ENCODE measurements around the gene PRRT2.

Gene PRRT2

GRCh38 chr16:29811170-29811895 lies 660 bp upstream of the PRRT2 start:
- intact Hi-C loops (cut with micrococcal nuclease) = loop anchor here (10.0 kb wide), 2 partner anchors 163 to 167 kb away; partner anchors contain the start of gene TAOK2
- Mint-ChIP-seq H3K27me3 (peaks cover 36% of the 10 kb centered on the region), H3K4me3 (peak overlapping the region; percentile 78), H3K9me3 (no peaks in the 10 kb centered on the region), H3K36me3 (ENCODE audit: low read depth) (peaks cover 48% of the 10 kb centered on the region), H3K4me1 (ENCODE audit: low read depth) (peaks cover 69% of the 10 kb centered on the region), H3K27ac (peak overlapping the region; percentile 82)

GRCh38 chr16:29812754-29813643 lies 1.0 kb downstream of the PRRT2 start:
- peaks cover 80% of the 10 kb centered on the region for H3K4me1 Mint-ChIP-seq (ENCODE audit: low read depth)
- intact Hi-C loops (cut with micrococcal nuclease) = loop anchor here (10.0 kb wide), 2 partner anchors 162 to 168 kb away; partner anchors contain the start of gene TAOK2
- H3K27ac Mint-ChIP-seq = no peak overlapping the region

GRCh38 chr16:29813644-29814562 lies 1.9 kb downstream of the PRRT2 start:
- Mint-ChIP-seq H3K4me3 (no peak overlapping the region), H3K4me1 (ENCODE audit: low read depth) (peaks cover 80% of the 10 kb centered on the region), H3K36me3 (ENCODE audit: low read depth) (peaks cover 51% of the 10 kb centered on the region), H3K27ac (peak overlapping the region; percentile 2), H3K9me3 (no peaks in the 10 kb centered on the region), H3K27me3 (peaks cover 36% of the 10 kb centered on the region)
- intact Hi-C loops (cut with micrococcal nuclease) = loop anchor here (10.0 kb wide), 2 partner anchors 161 to 169 kb away; partner anchors contain the start of gene TAOK2

More at GRCh38 chr16:29812754-29813643, 1.0 kb downstream of the PRRT2 start:
- H3K36me3 Mint-ChIP-seq (ENCODE audit: low read depth) = peaks cover 51% of the 10 kb centered on the region
- peak overlapping the region; percentile 78 for H3K4me3 Mint-ChIP-seq
- no peaks in the 10 kb centered on the region for H3K9me3 Mint-ChIP-seq
- peaks cover 36% of the 10 kb centered on the region for H3K27me3 Mint-ChIP-seq

GRCh38 chr16:29814592-29814991 lies 2.6 kb downstream of the PRRT2 start:
- Mint-ChIP-seq H3K4me1 (ENCODE audit: low read depth) (peaks cover 82% of the 10 kb centered on the region), H3K27ac (peak overlapping the region; percentile 98), H3K9me3 (no peaks in the 10 kb centered on the region), H3K27me3 (peaks cover 36% of the 10 kb centered on the region), H3K36me3 (ENCODE audit: low read depth) (peaks cover 51% of the 10 kb centered on the region), H3K4me3 (no peak overlapping the region)
- intact Hi-C loops (cut with micrococcal nuclease) = loop anchor here (10.0 kb wide), 2 partner anchors 160 to 170 kb away; partner anchors contain the start of gene TAOK2

GRCh38 chr16:29815032-29815721 lies 3.2 kb downstream of the PRRT2 start:
- Mint-ChIP-seq H3K27ac (peak overlapping the region; percentile 98), H3K27me3 (peaks cover 36% of the 10 kb centered on the region), H3K4me3 (peak overlapping the region; percentile 96), H3K4me1 (ENCODE audit: low read depth) (peaks cover 81% of the 10 kb centered on the region), H3K36me3 (ENCODE audit: low read depth) (peaks cover 51% of the 10 kb centered on the region), H3K9me3 (no peaks in the 10 kb centered on the region)
- intact Hi-C loops (cut with micrococcal nuclease) = loop anchor here (10.0 kb wide), 2 partner anchors 160 to 170 kb away; partner anchors contain the start of gene TAOK2

- Mint-ChIP-seq H3K27ac (peak within 1 kb of the TSS; percentile 98), H3K9me3 (no peaks in the 10 kb centered on the region), H3K4me1 (ENCODE audit: low read depth) (peaks cover 76% of the 10 kb centered on the region), H3K27me3 (peaks cover 36% of the 10 kb centered on the region), H3K4me3 (peak within 1 kb of the TSS; percentile 96), H3K36me3 (ENCODE audit: low read depth) (peaks cover 51% of the 10 kb centered on the region)
- intact Hi-C loops (cut with micrococcal nuclease) = loop anchor here (1.0 to 10.0 kb wide), 4 partner anchors 11 to 171 kb away; partner anchors contain the start of genes KIF22 and TAOK2
Observed at GRCh38 chr16:29815793-29816693, 4.0 kb downstream of the PRRT2 start, which contains the start of gene PAGR1. Gene PAGR1, plus strand, starts transcription at chr16:29816152. Its CDS starts 374 bp downstream, at chr16:29816526.

GRCh38 chr16:29816694-29817441 lies 4.9 kb downstream of the PRRT2 start:
- intact Hi-C loops (cut with micrococcal nuclease) = loop anchor here (1.0 to 10.0 kb wide), 4 partner anchors 12 to 172 kb away; partner anchors contain the start of genes KIF22 and TAOK2
- Mint-ChIP-seq H3K27ac (peak overlapping the region; percentile 98), H3K36me3 (ENCODE audit: low read depth) (peaks cover 51% of the 10 kb centered on the region), H3K4me1 (ENCODE audit: low read depth) (peaks cover 71% of the 10 kb centered on the region), H3K4me3 (peak overlapping the region; percentile 96), H3K27me3 (peaks cover 31% of the 10 kb centered on the region), H3K9me3 (no peaks in the 10 kb centered on the region)

- Mint-ChIP-seq H3K9me3 (no peaks in the 10 kb centered on the region), H3K27me3 (peaks cover 19% of the 10 kb centered on the region), H3K4me1 (ENCODE audit: low read depth) (peaks cover 70% of the 10 kb centered on the region), H3K36me3 (ENCODE audit: low read depth) (peaks cover 61% of the 10 kb centered on the region), H3K27ac (peak overlapping the region; percentile 98), H3K4me3 (peak overlapping the region; percentile 50)
- intact Hi-C loops (cut with micrococcal nuclease) = loop anchor here (10.0 kb wide), 2 partner anchors 157 to 173 kb away; partner anchors contain the start of gene TAOK2
Observed at GRCh38 chr16:29818082-29818481, 6.1 kb downstream of the PRRT2 start.

- peaks cover 4% of the 10 kb centered on the region for H3K27me3 Mint-ChIP-seq
- no peaks in the 10 kb centered on the region for H3K9me3 Mint-ChIP-seq
- H3K36me3 Mint-ChIP-seq (ENCODE audit: low read depth) = peaks cover 67% of the 10 kb centered on the region
- H3K4me3 Mint-ChIP-seq = no peak overlapping the region
- intact Hi-C loops (cut with micrococcal nuclease) = loop anchor here (10.0 kb wide), 2 partner anchors 155 to 175 kb away; partner anchors contain the start of gene TAOK2
- H3K4me1 Mint-ChIP-seq (ENCODE audit: low read depth) = peaks cover 66% of the 10 kb centered on the region
- H3K27ac Mint-ChIP-seq = peak overlapping the region; percentile 95
Observed at GRCh38 chr16:29819506-29819905, 7.5 kb downstream of the PRRT2 start.

GRCh38 chr16:29820271-29820701 lies 8.3 kb downstream of the PRRT2 start, which contains the start of gene MVP:
Gene MVP, plus strand, starts transcription at chr16:29820462. Its CDS starts 10,088 bp downstream, at chr16:29830550.
- H3K9me3 Mint-ChIP-seq = no peaks in the 10 kb centered on the region
- H3K27ac Mint-ChIP-seq = peak within 1 kb of the TSS; percentile 95
- H3K4me1 Mint-ChIP-seq (ENCODE audit: low read depth) = peaks cover 64% of the 10 kb centered on the region
- H3K4me3 Mint-ChIP-seq = peak within 1 kb of the TSS; percentile 94
- peaks cover 72% of the 10 kb centered on the region for H3K36me3 Mint-ChIP-seq (ENCODE audit: low read depth)
- intact Hi-C loops (cut with micrococcal nuclease) = loop anchor here (5.0 kb wide), 1 partner anchor 42 kb away; the partner anchor contains the start of gene CDIPT
- H3K27me3 Mint-ChIP-seq = no peaks in the 10 kb centered on the region

All from dendritic cell treated with granulocyte-macrophage colony-stimulating factor and Interleukin-4, amounts not matched to agents 40 ng/mL and 50 ng/mL, for 4 days (primary cell).